NCI-H2227 (cell line): ENCODE measurements around the gene RHEX.

Source experiments
- DNase-seq: peaks from one replicate; lab custom pipeline; 2025; ENCODE audit not compliant: unreplicated experiment; lab: John Stamatoyannopoulos, UW

The RHEX gene

DNA sequence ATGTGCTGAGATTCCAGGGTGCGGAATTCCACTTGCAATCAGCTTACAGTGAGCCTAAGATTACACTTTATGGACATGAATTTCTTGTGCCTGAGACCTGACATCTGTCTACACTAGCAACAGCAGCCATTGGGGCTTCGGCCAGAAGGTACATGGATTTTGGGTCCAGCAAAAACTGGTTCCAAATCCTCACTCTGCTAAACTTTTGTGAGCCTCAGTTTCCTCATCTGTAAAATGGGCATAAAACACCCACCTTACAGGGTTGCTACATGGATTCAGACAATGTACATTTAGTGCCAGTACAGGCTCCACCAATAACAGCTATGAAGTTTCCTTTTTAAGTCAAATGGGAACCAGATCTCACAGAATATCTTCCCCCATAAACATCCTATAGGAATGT, 30.8 kb downstream of the RHEX start:
- no peak for DNase-seq

DNA sequence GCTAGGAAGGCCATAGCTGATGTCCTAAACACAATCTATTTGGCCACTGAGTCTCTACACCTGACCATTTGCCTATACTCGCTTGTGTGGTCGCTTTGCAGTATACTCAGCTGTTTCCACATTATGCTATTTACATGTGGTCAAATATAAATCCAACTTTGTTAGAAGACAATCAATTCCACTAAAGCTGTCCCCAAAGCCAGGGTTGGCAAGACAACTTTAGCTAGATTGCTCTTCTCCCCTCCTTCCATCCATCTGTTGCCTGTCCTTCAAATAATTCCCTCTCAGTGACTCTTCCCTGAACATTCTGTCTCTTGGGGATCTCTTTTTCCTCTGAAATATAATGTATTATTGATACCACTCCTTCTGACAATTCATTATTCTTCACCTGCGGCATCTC, 34.1 kb downstream of the RHEX start:
- no peak for DNase-seq

DNA sequence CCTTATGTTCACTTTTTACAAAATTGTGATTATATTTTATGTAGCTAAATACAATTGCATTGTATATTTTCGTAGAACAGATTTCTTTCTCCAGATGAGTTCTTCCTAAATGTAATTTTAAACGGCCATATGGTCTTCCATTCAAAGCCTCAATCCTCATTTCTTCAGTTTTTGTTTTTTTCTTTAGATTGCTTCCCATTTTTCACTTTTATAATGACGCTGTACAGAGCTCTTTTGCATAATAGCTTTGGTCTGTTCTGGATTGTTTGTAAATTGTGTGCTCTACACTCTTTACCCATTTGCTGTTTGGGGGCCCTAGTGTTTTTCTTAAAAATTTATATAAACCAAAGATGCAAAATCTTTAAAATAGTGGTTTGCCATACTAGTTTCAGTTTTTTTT, 36.4 kb downstream of the RHEX start:
- DNase-seq, result no peak

DNA sequence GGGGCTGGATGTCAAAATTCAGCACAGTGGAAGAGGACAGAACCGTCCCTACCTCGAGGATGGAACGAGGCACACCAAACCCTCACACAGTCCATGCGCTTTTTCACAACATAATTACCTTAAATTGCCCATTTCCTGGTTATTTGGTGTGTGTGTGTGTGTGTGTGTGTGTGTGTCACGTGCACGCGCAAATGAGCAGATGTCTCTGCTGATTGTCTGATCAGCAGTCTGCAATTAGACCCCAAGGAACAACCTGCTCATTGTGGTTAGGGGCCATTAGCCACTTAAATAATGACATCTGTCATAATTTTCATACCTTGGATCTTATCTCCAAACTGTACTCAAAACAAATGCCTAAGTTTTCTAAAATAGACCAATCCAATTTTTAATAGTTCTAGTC, 41.1 kb downstream of the RHEX start:
- DNase-seq, result peak; percentile 51

DNA sequence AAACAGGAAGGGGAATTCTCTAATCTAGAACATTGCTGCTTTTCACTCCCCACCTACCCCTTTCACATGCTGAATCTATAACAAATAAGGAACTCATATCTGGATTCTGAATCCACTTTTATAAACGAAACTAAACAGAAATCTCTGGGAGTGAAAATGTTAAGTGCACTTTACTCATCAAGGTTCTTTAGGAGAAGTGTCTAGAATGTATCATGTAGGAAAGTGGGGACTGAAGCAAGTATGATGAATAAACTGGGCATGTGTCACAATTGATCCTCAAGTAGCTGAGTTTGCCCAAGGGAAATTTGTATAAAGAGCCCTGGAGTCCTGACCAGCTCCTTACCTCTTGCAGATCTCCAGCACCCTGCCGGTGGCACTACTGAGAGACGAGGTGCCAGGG, 44.4 kb downstream of the RHEX start:
- DNase-seq, result no peak

DNA sequence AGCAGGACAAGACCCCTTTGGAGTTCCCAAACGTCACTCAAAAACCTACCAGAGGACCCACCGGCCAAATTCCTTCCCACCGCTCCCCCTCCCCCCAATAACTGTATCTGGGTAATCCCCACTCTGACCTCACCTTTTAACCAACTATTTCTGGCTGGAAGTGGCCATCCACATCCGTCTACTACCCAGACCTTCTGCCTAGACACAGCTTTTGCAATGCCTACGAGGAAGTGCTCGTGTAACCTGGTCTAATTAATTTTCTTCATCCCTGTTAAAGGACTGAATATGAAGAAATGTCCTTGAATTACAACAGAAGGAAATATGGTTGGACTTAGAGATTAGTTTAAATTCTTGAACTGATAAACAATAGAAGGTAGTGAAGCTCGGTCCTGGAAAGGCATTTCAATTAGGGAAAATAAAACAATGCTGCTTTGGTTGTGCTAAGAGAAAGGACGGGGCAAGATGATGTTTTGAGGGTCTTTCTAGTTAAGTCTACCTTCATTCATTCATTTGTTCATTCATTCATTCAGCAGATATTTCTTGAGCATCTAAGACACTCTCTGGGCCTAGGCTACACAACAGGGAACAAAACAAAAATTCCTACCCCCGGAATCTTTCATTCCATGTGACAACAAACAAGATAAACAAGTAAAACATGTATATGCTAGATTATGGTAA, 45.4 kb downstream of the RHEX start:
- DNase-seq, result no peak

DNA sequence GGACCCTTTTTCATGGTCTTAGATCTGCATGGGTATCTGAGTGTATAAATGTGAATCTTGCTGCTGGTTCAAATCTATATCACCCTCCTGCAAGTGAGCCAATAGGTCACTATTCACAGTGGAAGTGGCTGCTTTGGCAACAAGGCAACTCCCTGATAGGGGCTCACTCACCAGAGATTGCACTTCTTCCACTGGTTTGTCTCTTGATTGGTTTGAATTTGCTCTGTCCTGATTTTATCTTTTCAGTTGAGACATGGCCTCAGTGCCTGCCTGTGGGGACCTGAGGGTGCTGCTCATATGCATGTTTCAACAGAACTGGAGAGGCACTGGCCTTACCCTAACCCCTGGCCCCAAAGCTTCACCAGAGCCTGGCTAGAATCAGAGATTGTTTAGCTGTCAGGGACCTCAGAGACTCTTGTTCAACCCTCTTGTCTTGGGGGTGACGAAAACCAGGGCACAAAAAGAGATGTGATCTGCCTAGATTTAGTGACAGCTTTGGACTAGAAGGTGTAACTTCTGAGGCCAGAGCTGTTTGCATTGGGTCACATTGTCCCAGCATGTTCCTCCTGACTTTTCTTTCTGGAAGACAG, 47.3 kb downstream of the RHEX start:
- DNase-seq, result no peak

DNA sequence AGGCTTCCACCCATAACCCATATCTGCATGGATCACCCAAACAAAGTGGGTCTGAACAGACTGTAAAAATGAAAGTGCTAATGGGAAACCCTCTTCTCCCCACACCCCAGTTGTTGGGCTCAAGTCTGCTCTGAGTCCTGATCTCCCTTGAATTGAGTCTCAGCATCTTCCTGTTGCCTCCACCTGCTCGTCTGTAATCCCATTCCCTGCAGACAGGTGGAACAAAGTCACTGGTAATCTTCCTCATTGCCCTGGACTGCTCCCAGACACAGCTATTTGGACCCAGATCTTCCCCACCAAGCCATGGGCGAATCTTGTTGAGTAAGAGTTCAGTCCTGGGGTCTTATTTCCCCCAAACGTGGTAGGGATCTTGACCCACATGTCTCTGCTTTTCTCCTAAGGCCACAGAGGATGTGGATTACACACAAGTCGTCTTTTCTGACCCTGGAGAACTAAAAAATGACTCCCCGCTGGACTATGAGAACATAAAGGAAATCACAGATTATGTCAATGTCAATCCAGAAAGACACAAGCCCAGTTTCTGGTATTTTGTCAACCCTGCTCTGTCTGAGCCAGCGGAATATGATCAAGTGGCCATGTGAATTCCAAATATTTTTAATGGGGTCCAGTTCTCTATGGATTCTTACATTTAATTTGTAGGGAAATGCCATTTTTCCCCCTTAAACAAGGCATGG, 48.5 kb downstream of the RHEX start:
- no peak for DNase-seq

DNA sequence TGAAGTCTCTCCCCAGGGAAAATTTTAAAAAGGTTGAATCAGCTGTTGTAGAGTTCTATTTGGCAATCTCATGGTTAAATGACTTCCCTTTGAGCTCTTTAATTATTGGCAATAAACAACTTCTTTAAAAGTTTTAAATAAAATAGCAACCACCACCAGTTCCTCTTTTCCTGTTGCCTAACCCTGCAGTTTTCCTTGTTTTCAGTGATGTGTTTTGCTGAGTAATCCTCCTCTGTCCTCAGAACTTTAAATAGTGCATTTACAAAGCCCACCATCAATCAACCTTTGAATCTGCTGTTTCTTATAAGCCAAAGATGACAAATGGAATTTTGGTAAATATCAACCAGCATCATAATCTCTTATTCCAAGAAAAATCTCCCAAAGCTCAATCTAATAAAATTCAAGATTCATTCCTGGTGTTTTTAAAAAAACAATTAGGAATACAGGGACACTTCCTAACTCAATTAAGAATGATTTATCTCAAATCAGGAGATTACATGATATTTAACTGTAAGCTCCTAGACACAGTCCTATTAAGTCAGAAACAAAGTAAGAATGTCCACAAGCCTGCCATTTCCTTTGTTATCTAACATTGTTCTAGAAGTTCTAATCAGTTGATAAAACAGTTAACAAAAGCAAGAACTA, 49.4 kb downstream of the RHEX start:
- DNase-seq, result no peak

DNA sequence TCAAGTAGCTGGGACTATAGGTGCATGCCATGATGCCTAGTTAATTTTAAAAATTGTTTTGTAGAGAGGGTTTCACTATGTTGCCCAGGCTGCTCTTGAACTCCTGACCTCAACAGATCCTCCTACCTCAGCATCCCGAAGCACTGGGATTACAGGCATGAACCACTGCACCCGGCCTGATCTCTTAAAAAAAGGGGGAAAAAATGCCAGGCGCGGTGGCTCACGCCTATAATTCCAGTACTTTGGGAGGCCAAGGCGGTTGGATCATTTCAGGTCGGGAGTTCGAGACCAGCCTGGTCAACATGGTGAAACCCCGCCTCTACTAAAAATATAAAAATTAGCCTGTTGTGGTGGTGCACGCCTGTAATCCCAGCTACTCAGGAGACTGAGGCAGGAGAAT, 51.0 kb downstream of the RHEX start:
- DNase-seq, result no peak

DNA sequence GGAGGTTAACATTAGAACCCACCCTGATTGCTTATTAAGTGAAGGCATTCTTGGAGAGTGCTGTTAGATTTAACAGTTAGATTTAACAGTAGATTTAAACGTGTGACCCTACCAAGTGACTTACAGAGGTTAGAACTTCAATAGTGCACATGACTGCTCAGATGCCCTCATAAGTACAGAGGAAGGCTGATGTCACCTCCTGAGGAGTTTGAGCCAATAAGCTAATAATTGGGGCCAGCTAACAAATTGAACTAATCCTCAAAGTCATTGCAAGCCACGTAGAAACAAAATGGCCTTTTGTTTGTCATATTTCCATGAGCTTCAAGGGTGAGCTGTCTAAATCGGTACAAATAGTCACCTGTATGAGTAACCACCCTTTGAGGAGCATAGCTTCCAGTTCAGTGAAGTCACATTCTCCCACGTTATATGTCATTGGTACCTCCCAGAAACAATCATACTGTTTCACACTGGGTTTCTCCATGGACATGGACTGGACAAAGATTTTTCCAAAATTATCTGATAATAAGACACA, 52.6 kb downstream of the RHEX start:
- DNase-seq, result no peak

DNA sequence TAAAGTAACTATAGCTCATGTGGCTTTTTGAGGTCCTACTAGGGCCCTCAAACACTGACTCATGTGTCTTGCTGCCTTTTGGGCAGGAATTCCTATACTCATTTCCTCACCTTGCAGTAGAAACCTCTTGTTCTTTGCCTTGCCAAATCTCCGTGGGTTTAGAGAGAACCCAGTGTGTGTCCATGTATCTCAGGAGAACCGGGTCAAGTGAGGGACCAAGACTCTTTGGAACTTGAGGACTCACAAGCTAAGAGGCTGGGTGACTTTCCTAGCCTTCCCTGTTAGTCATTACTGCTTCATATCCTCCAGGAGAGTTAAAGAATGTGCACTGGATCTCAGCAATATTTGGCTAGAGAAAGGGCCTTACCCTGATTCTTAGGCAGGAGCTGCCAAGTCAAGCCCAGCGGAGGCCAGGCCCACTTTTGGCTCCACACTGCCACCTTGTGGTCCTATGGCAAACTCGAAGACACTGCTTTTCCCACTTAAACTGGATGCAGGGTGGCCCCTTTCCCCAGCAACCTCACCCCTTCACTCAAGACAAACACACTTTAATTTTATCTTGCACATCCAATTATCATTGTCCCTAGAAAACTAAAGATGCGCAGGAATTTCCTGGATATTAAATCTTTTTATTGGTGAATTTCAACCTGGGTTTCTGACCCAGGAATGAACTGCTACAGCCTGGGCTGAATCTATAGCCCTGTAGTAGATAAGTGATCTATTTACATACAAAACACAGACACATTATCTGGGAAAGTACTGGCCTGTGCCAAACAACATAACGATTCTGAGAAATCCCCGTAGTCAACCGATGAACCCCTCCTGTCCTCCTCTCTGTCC, 53.6 kb downstream of the RHEX start:
- peak; percentile 88 for DNase-seq

DNA sequence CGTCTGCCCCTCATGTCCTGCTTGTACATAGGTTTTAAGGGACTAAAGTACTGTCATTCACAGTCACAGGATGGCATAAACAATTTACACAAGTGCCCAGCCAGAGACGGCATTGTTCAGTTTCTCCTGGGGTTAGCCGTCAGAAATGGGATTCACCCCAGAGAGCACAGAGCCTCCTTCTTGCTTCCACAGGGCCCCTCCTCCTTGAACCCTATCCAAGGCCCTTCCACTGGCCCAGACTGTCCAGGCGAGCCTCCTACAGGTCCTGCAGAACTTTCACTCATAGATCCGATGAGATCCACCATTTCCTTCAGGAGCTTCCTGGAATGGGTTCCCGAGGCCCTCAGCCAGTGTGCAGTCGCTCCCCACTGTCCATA, 54.2 kb downstream of the RHEX start:
- DNase-seq, result no peak

DNA sequence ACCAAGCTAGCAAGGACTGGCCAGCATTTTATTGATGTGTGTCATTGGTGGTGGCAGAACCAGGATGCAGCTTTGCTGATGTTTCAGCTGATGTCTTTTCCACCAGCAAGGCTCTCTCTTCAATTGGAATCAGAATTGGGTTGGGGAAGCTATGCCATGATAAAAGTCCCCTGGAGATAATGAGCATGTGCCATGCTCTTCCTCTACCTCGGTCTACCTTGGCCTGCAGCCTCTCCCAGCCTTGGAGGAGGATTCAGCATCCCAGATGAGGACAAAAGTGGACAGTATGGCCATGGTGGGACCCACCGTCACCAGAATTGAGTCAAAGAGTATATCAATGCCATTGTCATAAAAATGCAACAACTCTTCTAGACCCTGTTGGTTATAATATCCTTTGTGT, 55.7 kb downstream of the RHEX start:
- no peak for DNase-seq

DNA sequence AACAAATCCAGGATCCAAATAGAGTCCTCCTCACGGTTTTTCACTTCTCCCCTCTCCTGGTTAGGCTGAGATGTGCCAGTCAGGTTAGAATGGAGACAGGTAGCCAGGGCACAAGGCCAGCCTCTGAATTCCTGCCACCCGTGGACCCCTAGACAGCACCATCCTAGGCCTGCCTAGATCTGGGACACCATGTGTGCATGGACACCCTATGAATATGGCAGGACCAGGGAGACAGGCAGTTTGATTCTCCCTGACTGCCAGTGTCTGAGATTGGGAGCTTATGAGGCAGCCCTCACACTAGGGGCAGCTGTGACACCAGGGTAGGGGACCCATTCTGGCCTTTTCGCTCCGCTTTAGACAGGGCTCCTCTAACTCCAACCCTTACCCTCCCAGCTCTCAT, 56.7 kb downstream of the RHEX start:
- DNase-seq, result no peak

DNA sequence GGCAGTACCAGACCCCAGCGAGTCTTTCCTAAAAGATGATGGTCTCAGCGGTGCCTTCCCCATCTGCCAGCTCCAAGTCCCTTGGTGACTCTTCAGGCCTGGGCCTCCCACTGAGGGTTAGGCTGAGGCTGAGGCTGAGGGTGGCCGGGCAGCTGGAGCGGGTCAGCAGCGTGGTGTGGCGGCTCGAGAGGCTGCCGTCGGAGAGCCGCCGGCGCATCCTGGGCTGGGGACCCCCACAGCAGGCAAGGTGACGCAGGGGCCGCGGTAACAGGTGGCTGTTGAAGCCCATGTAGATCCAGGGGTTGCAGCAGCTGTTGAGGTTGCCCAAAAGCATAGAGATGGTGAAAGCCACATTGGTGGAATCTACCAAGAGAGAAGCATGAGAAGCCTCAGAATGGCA, 57.2 kb downstream of the RHEX start:
- no peak for DNase-seq

DNA sequence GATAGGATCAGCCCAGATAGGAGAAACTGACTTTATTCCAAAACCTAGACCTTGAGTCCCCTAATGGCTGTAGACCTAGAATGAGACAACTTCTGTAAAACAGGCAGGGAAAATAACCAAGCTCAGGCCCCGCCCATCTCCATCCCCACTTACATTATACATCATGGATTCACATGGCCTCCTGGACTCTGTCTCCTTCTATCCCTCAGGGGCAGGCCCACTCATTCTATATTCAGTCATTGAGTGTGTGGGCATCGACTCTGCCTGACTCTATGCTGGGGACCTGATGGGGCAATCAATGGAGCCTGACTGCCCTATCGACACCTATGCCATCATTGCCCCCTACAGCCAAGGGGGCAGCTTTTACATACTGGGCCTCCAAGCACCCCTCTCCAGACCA, 57.8 kb downstream of the RHEX start:
- DNase-seq, result no peak

DNA sequence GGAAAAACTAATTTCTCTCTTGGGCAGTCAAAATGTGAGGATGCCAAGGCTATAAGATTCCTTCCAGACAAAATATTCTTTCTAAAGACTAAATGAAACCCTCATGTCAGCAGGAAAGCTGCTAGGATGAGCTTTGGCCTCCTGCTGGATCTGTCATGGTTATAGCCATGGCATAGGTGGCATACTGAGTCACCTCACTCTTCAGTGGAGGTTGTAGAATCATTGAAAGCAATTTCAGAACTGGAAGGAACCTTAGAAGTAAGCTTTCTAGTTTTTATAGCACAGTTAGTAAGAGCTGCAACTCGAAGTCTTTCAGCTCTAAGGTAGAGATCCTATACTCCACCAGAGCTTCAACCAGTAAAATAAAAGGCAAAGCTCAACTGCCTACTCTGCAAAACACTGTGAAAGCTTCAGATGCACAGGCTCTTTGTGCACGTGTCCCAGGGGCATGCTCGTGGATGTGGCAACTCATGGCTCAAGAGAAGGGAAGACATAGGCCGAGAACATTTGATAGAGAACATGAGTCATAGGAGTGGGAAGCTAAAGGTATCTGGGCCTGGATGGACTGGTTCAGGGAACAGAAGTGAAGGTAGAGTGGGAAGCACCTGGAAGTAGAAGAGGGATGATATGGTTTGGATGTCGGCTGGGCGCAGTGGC, 58.4 kb downstream of the RHEX start:
- DNase-seq, result no peak

DNA sequence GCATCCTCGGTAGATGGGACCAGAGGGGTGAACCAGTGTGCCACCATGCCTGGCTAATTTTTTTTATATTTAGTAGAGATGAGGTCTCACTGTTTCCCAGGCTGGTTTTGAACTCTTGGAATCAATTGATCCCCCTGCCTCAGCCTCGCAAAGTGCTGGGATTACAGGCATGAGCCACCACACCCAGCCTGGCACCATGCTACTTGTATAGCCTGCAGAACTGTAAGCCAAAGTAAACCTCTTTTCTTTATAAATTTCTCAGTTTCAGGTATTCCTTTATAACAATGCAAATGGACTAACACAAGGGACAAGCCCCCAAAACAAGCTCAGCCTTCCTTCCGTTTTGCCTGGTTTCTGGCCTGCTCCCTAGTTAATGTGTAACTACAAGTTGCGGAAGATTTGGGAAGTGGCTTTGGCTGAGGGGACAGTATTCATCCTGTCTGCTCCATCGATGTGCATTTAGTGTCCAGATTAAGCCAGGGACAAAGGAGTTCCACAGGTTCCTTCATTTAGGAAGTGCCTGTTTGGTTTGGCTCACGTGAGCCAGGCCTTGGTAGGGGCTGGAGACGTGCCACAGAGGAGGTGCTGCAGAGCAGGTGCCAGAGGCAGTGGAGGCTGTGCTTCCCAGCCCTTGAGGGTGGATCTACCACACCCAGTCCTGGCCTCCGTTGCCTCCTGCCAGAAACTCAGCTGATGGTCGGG, 59.8 kb downstream of the RHEX start:
- no peak for DNase-seq
